ENCODE measurements around the gene AGO1. TPM values are rescaled to one million over a fixed set of nuclear protein-coding genes. Genes with fewer than 3 reads are reported as not detected.

Gene AGO1
- total RNA-seq, 8 experiments from 2014 or later = 13.6 to 91.4 (median 28.9) TPM

GRCh38 chr1:35894656-35895055 is 11.6 kb downstream of the AGO1 start:
- WGBS, 10 experiments = 100% methylated on average over 1 of the region's 1 CpG; no CpG with 5 or more reads in 5 of the 10 experiments
- ATAC-seq (replicated peaks in 6 of 8) = no peak

GRCh38 chr1:35899941-35900340 is 16.9 kb downstream of the AGO1 start:
- in situ Hi-C loops (cut with MboI; ENCODE audit: low pct_unique_long_range_greater_than_20kb in 2 of 9, low sequenced_read_pairs in 9 of 9, unreplicated experiment in 9 of 9) = no loop called here
- no peak overlapping the region for H3K27ac ChIP-seq
- H3K4me3 ChIP-seq = no peak overlapping the region
- H3K4me1 ChIP-seq (replicated peaks in 1 of 2) = no peaks in the 10 kb centered on the region
- ATAC-seq (replicated peaks in 6 of 8) = no peak

More at GRCh38 chr1:35894656-35895055, 11.6 kb downstream of the AGO1 start:
- in situ Hi-C loops (cut with MboI; ENCODE audit: low pct_unique_long_range_greater_than_20kb in 2 of 9, low sequenced_read_pairs in 9 of 9, unreplicated experiment in 9 of 9) = no loop called here
- H3K4me1 ChIP-seq (replicated peaks in 1 of 2) = no peaks in the 10 kb centered on the region
- no peak overlapping the region for H3K27ac ChIP-seq
- H3K4me3 ChIP-seq = no peak overlapping the region

- Histone ChIP-seq H3K27ac (no peak overlapping the region), H3K4me1 (replicated peaks in 1 of 2) (no peaks in the 10 kb centered on the region), H3K4me3 (no peak overlapping the region)
- WGBS, 10 experiments = 60 to 100% (median 94%) methylated on average over 1 to 9 of the region's 9 CpGs; no CpG with 5 or more reads in 1 of the 10 experiments
- in situ Hi-C loops (cut with MboI; ENCODE audit: low pct_unique_long_range_greater_than_20kb in 2 of 9, low sequenced_read_pairs in 9 of 9, unreplicated experiment in 9 of 9) = no loop called here
- ATAC-seq (replicated peaks in 6 of 8) = no peak
Measured at GRCh38 chr1:35901235-35901634, 18.2 kb downstream of the AGO1 start.

- no peak for ATAC-seq (replicated peaks in 6 of 8)
- no peaks in the 10 kb centered on the region for H3K4me1 ChIP-seq (replicated peaks in 1 of 2)
- H3K27ac ChIP-seq = no peak overlapping the region
- in situ Hi-C loops (cut with MboI; ENCODE audit: low pct_unique_long_range_greater_than_20kb in 2 of 9, low sequenced_read_pairs in 9 of 9, unreplicated experiment in 9 of 9) = no loop called here
- WGBS, 10 experiments = 80 to 100% (median 86%) methylated on average over 1 to 2 of the region's 2 CpGs; no CpG with 5 or more reads in 5 of the 10 experiments
- no peak overlapping the region for H3K4me3 ChIP-seq
Measured at GRCh38 chr1:35902671-35903070, 19.7 kb downstream of the AGO1 start.

GRCh38 chr1:35914717-35915116 is 31.7 kb downstream of the AGO1 start:
- Histone ChIP-seq H3K4me3 (no peak overlapping the region), H3K27ac (no peak overlapping the region), H3K4me1 (replicated peaks in 1 of 2) (peaks cover 8 to 14% of the 10 kb centered on the region in 2 donors)
- peak in 4 of 8 experiments; percentile 52 to 64 (median 60) for ATAC-seq (replicated peaks in 6 of 8)
- in situ Hi-C loops (cut with MboI; ENCODE audit: low pct_unique_long_range_greater_than_20kb in 2 of 9, low sequenced_read_pairs in 9 of 9, unreplicated experiment in 9 of 9) = no loop called here
- WGBS, 10 experiments = 54 to 100% (median 100%) methylated on average over 1 of the region's 1 CpG; no CpG with 5 or more reads in 3 of the 10 experiments

GRCh38 chr1:35915693-35916092 is 32.7 kb downstream of the AGO1 start:
- in situ Hi-C loops (cut with MboI; ENCODE audit: low pct_unique_long_range_greater_than_20kb in 2 of 9, low sequenced_read_pairs in 9 of 9, unreplicated experiment in 9 of 9) = no loop called here
- H3K4me3 ChIP-seq = no peak overlapping the region
- peaks cover 8 to 14% of the 10 kb centered on the region in 2 donors for H3K4me1 ChIP-seq (replicated peaks in 1 of 2)
- WGBS, 10 experiments = 60 to 100% (median 81%) methylated on average over 1 to 2 of the region's 2 CpGs; no CpG with 5 or more reads in 3 of the 10 experiments
- ATAC-seq (replicated peaks in 6 of 8) = no peak
- no peak overlapping the region for H3K27ac ChIP-seq

- Histone ChIP-seq H3K4me1 (replicated peaks in 1 of 2) (no peaks in the 10 kb centered on the region), H3K4me3 (no peak overlapping the region), H3K27ac (no peak overlapping the region)
- ATAC-seq (replicated peaks in 6 of 8) = no peak
- in situ Hi-C loops (cut with MboI; ENCODE audit: low pct_unique_long_range_greater_than_20kb in 2 of 9, low sequenced_read_pairs in 9 of 9, unreplicated experiment in 9 of 9) = no loop called here
Measured at GRCh38 chr1:35923791-35924221, 40.8 kb downstream of the AGO1 start.

- in situ Hi-C loops (cut with MboI; ENCODE audit: low pct_unique_long_range_greater_than_20kb in 2 of 9, low sequenced_read_pairs in 9 of 9, unreplicated experiment in 9 of 9) = no loop called here
- Histone ChIP-seq H3K4me3 (no peak overlapping the region), H3K4me1 (replicated peaks in 1 of 2) (peaks cover 0 to 8% of the 10 kb centered on the region in 2 donors), H3K27ac (no peak overlapping the region)
- 60 to 100% (median 89%) methylated on average over 1 of the region's 1 CpG; no CpG with 5 or more reads in 3 of the 10 experiments for WGBS, 10 experiments
- no peak for ATAC-seq (replicated peaks in 6 of 8)
Measured at GRCh38 chr1:35924838-35925237, 41.8 kb downstream of the AGO1 start.

GRCh38 chr1:35925741-35926140 is 42.7 kb downstream of the AGO1 start:
- Histone ChIP-seq H3K27ac (no peak overlapping the region), H3K4me3 (no peak overlapping the region), H3K4me1 (replicated peaks in 1 of 2) (peaks cover 0 to 10% of the 10 kb centered on the region in 2 donors)
- in situ Hi-C loops (cut with MboI; ENCODE audit: low pct_unique_long_range_greater_than_20kb in 2 of 9, low sequenced_read_pairs in 9 of 9, unreplicated experiment in 9 of 9) = no loop called here
- WGBS, 10 experiments = 0 to 90% (median 64%) methylated on average over 1 to 4 of the region's 4 CpGs; no CpG with 5 or more reads in 1 of the 10 experiments
- ATAC-seq (replicated peaks in 6 of 8) = no peak

GRCh38 chr1:35927472-35927871 is 44.5 kb downstream of the AGO1 start:
- peaks cover 0 to 17% of the 10 kb centered on the region in 2 donors for H3K4me1 ChIP-seq (replicated peaks in 1 of 2)
- no peak overlapping the region for H3K27ac ChIP-seq
- H3K4me3 ChIP-seq = no peak overlapping the region
- ATAC-seq (replicated peaks in 6 of 8) = no peak
- in situ Hi-C loops (cut with MboI; ENCODE audit: low pct_unique_long_range_greater_than_20kb in 2 of 9, low sequenced_read_pairs in 9 of 9, unreplicated experiment in 9 of 9) = no loop called here
- 40 to 86% (median 73%) methylated on average over 1 to 3 of the region's 3 CpGs; no CpG with 5 or more reads in 2 of the 10 experiments for WGBS, 10 experiments

GRCh38 chr1:35929730-35930592 is 47.0 kb downstream of the AGO1 start:
- in situ Hi-C loops (cut with MboI; ENCODE audit: low pct_unique_long_range_greater_than_20kb in 2 of 9, low sequenced_read_pairs in 9 of 9, unreplicated experiment in 9 of 9) = no loop called here
- Histone ChIP-seq H3K4me3 (peak overlapping the region; percentile 82 to 97 (median 91)), H3K4me1 (replicated peaks in 1 of 2) (peaks cover 8 to 33% of the 10 kb centered on the region in 2 donors), H3K27ac (peak overlapping the region; percentile 95 to 97)
- ATAC-seq (replicated peaks in 6 of 8) = peak; percentile 6 to 45 (median 14)
- WGBS, 10 experiments = 0 to 25% (median 3%) methylated on average over 2 to 15 of the region's 15 CpGs

- peak; percentile 87 to 94 (median 89) for ATAC-seq (replicated peaks in 6 of 8)
- 0 to 1% (median 0%) methylated on average over 1 to 42 of the region's 112 CpGs; no CpG with 5 or more reads in 2 of the 10 experiments for WGBS, 10 experiments
- H3K4me3 ChIP-seq = peak within 1 kb of the TSS; percentile 82 to 97 (median 91)
- in situ Hi-C loops (cut with MboI; ENCODE audit: low pct_unique_long_range_greater_than_20kb in 2 of 9, low sequenced_read_pairs in 9 of 9, unreplicated experiment in 9 of 9) = no loop called here
- H3K27ac ChIP-seq = peak within 1 kb of the TSS; percentile 95 to 97
- H3K4me1 ChIP-seq (replicated peaks in 1 of 2) = peaks cover 14 to 40% of the 10 kb centered on the region in 2 donors
Measured at GRCh38 chr1:35930593-35931445, 47.8 kb downstream of the AGO1 start, which contains the start of gene AGO3. TSS of gene AGO3 (plus strand) at chr1:35931105. CDS start at chr1:35931427, 322 bp downstream.

All from motor neuron (in vitro differentiated cells).